Measurements from ENCODE around the gene PP2D1.
"Not testable (repeated sequence)": the region's sequence is repeated elsewhere in the genome, so short reads cannot be mapped to it uniquely, and the experiment has no call there.

Gene PP2D1

DNA sequence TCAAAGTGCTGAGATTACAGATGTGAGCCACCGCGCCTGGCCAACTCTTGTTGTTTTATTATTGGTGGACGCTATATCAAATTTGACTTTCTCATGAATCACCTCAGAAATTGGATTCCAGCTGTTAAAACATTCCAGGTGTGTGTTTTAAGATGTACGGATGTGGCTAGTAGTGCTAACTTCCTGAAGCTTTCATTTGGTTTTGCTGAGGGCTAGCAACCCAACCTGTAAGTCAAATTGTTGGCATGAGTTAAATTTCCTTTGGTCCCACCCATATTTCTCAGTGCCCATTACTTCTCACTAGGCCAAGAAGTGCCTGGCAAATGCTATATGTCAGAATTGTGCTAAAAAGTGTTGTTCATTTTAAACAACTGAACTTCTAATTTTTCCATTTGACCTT is 15.1 kb upstream of the PP2D1 start:
- TF ChIP-seq, protein P1, sequence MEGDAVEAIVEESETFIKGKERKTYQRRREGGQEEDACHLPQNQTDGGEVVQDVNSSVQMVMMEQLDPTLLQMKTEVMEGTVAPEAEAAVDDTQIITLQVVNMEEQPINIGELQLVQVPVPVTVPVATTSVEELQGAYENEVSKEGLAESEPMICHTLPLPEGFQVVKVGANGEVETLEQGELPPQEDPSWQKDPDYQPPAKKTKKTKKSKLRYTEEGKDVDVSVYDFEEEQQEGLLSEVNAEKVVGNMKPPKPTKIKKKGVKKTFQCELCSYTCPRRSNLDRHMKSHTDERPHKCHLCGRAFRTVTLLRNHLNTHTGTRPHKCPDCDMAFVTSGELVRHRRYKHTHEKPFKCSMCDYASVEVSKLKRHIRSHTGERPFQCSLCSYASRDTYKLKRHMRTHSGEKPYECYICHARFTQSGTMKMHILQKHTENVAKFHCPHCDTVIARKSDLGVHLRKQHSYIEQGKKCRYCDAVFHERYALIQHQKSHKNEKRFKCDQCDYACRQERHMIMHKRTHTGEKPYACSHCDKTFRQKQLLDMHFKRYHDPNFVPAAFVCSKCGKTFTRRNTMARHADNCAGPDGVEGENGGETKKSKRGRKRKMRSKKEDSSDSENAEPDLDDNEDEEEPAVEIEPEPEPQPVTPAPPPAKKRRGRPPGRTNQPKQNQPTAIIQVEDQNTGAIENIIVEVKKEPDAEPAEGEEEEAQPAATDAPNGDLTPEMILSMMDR (IDR thresholded peaks at IDR 0.05; ENCODE audit: poor library complexity, severe bottlenecking) = no peak
- no peaks in the 10 kb centered on the region for H3K27me3 ChIP-seq (ENCODE audit: insufficient read depth, poor library complexity, severe bottlenecking)
- no peaks in the 10 kb centered on the region for H3K36me3 ChIP-seq (ENCODE audit: low read depth)
- H3K9me3 ChIP-seq (ENCODE audit: severe bottlenecking) = no peaks in the 10 kb centered on the region
- ATAC-seq (ENCODE audit: low read depth) = no peak
- no peaks in the 10 kb centered on the region for H3K4me1 ChIP-seq (ENCODE audit: insufficient read depth, poor library complexity, severe bottlenecking)
- H3K4me3 ChIP-seq (ENCODE audit: severe bottlenecking) = no peak overlapping the region
- no peak for DNase-seq (ENCODE audit: low spot score)
- H3K27ac ChIP-seq (ENCODE audit: poor library complexity, severe bottlenecking) = no peak overlapping the region

DNA sequence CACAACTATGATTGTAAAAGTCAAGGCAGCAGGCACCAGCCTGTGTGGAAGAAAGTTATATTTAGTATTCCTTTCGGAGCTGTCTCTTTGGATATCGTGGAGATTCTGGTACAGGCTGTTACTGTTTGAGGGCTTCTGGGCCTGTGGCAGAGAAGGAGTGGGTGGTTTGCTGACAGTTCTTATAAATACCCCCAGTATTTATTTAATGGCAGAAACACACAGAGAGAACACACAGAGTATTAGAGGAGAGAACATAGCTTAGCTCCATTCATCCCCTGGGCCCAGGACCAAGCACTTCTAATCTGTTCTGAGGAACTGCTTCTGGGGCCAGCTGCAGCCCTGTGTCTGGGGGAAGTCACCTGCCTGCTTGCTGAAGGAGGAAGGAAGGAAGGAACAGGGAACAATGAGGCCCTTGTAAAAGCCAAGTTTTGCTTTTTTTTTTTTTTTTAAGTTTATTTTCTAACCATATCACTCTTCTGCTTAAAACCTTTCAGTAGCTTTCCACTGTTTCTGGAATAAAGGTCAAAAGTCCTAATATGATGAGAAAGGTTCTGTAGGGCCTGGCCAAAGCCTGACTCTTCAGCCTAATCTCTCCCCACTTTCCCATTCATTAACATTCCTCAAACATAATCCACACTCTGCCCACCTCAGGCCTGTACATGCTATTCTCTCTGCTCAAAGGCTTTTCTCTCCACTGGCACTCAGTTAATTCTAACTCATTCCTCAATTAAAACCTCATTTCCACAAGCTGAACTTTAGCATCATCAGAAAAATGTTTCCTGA is 11.8 kb upstream of the PP2D1 start:
- Histone ChIP-seq H3K36me3 (ENCODE audit: low read depth) (no peaks in the 10 kb centered on the region), H3K4me3 (ENCODE audit: severe bottlenecking) (no peak overlapping the region), H3K27ac (ENCODE audit: poor library complexity, severe bottlenecking) (no peak overlapping the region), H3K27me3 (ENCODE audit: insufficient read depth, poor library complexity, severe bottlenecking) (no peaks in the 10 kb centered on the region), H3K9me3 (ENCODE audit: severe bottlenecking) (no peaks in the 10 kb centered on the region), H3K4me1 (ENCODE audit: insufficient read depth, poor library complexity, severe bottlenecking) (no peaks in the 10 kb centered on the region)
- TF ChIP-seq, protein P1 (IDR thresholded peaks at IDR 0.05; ENCODE audit: poor library complexity, severe bottlenecking) = no peak
- no peak for ATAC-seq (ENCODE audit: low read depth)
- DNase-seq (ENCODE audit: low spot score) = no peak

DNA sequence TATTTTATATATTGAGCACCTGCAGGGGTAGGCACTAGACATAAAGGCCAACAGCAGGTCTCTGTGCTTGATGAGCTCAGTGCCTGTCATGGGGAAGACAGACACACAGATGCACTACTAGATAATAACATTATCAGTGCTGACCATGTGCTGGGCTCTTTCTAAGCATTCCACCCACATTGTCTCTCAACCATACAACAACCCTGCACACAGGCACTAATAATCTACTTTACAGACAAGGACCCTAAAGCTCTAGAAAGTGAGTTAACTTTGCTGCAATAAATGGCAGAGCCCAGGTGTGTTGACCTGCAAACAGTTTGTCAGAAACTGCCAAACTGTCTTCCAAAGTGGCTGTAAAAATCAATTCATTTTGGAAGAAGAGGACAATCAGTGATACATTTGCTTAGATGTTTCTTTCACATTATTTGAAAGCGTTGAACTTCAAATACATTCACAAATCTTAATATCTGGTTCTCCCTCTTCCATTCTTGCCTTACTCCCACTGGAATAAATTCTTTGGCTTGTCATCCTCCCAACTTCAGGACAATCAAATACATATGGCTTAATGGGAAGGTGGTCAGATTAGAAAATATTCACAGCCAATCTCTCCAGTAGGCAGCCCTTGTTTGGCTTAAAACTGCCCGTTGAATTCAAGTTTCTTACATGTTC is 11.0 kb upstream of the PP2D1 start:
- TF ChIP-seq, protein P1 (IDR thresholded peaks at IDR 0.05; ENCODE audit: poor library complexity, severe bottlenecking) = no peak
- H3K27me3 ChIP-seq (ENCODE audit: insufficient read depth, poor library complexity, severe bottlenecking) = no peaks in the 10 kb centered on the region
- no peak for DNase-seq (ENCODE audit: low spot score)

DNA sequence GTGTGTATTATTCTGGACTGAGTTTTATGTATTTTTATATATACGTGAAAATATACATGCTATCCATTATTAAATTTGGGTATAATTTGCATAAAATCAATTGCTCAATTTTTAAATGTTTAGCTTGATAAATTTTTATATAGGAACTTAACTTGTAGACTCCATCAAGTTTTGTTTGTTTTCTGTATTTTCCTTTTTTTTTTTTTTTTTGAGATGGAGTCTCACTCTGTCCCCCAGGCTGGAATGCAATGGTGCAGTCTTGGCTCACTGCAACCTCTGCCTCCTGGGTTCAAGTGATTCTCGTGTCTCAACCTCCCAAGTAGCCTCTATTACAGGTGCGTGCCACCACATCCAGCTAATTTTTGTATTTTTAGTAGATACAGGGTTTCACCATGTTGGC is 4.0 kb upstream of the PP2D1 start:
- not testable (repeated sequence) for H3K4me3 ChIP-seq (ENCODE audit: severe bottlenecking); H3K27me3 ChIP-seq (ENCODE audit: insufficient read depth, poor library complexity, severe bottlenecking); H3K4me1 ChIP-seq (ENCODE audit: insufficient read depth, poor library complexity, severe bottlenecking); H3K27ac ChIP-seq (ENCODE audit: poor library complexity, severe bottlenecking); H3K9me3 ChIP-seq (ENCODE audit: severe bottlenecking); ATAC-seq (ENCODE audit: low read depth); DNase-seq (ENCODE audit: low spot score); H3K36me3 ChIP-seq (ENCODE audit: low read depth)

More for the DNA sequence above, 11.0 kb upstream of the PP2D1 start:
- H3K4me1 ChIP-seq (ENCODE audit: insufficient read depth, poor library complexity, severe bottlenecking) = no peaks in the 10 kb centered on the region
- no peaks in the 10 kb centered on the region for H3K9me3 ChIP-seq (ENCODE audit: severe bottlenecking)
- no peak overlapping the region for H3K4me3 ChIP-seq (ENCODE audit: severe bottlenecking)
- no peak for ATAC-seq (ENCODE audit: low read depth)
- no peaks in the 10 kb centered on the region for H3K36me3 ChIP-seq (ENCODE audit: low read depth)
- no peak overlapping the region for H3K27ac ChIP-seq (ENCODE audit: poor library complexity, severe bottlenecking)

- Histone ChIP-seq H3K4me1 (ENCODE audit: insufficient read depth, poor library complexity, severe bottlenecking) (no peaks in the 10 kb centered on the region), H3K27me3 (ENCODE audit: insufficient read depth, poor library complexity, severe bottlenecking) (no peaks in the 10 kb centered on the region), H3K9me3 (ENCODE audit: severe bottlenecking) (no peaks in the 10 kb centered on the region), H3K27ac (ENCODE audit: poor library complexity, severe bottlenecking) (no peak overlapping the region), H3K4me3 (ENCODE audit: severe bottlenecking) (no peak overlapping the region), H3K36me3 (ENCODE audit: low read depth) (no peaks in the 10 kb centered on the region)
- TF ChIP-seq, protein P1 (IDR thresholded peaks at IDR 0.05; ENCODE audit: poor library complexity, severe bottlenecking) = no peak
- ATAC-seq (ENCODE audit: low read depth) (no peak), DNase-seq (ENCODE audit: low spot score) (no peak)
Measured at GRCh38 chr3:20015525-20015924, 3.5 kb upstream of the PP2D1 start.
